Renal cortical epithelial cell (primary cell): ENCODE results near the gene PLCH1. TPM values are rescaled to one million over a fixed set of nuclear protein-coding genes. Genes with fewer than 3 reads are reported as not detected.

Experiments used
- DNase-seq: peaks from one replicate; pipeline ENCODE4 v3.0.0-alpha.2; 2011; ENCODE audit warnings: low read depth
- total RNA-seq: library from RNA; depleted of rRNA; stranded (reverse); fragments of >200 nt; gene quantifications from 2 replicates; pipeline ENCODE4 v1.2.3, GENCODE V29; 2014

The PLCH1 gene
- total RNA-seq, 1 donor from 2014 or later = 2.8 TPM

DNA sequence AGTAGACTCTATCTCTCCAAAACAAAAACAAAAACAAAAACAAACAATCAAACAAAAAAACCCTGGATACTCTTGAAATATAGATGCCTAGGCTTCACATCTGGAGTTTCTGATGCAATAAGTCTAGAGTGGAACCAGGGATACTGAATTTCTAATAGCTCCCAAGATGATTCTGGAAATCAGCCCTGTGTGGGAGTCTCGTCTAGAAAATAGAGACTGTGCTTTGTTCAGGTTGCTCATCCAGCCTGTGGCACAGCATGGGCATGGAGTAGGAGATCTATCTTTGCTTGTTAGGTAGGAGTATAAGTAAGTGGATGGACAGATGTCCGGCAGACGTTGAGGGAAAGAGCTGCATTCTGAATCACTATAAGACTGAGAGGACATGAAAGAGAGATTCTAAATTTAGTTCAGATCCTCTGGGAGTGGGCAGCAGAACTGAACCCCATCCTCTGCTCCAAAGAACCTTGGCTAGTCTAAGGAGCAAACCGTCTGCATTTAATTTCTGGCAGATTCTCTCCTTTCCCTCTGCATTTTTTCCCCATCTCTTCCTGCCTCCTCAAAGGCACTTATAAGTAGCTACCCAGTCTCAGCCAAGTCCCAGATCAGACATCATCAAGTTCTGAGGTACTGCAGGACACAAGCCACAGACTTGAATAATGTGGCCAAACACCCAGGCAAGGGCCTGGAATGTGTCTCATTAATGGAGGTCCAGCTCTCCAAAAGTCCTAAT, 358.8 kb downstream of the PLCH1 start:
- no peak for DNase-seq

GRCh38 chr3:155382396-155383042, 362.4 kb downstream of the PLCH1 start:
- peak; percentile 57 for DNase-seq

DNA sequence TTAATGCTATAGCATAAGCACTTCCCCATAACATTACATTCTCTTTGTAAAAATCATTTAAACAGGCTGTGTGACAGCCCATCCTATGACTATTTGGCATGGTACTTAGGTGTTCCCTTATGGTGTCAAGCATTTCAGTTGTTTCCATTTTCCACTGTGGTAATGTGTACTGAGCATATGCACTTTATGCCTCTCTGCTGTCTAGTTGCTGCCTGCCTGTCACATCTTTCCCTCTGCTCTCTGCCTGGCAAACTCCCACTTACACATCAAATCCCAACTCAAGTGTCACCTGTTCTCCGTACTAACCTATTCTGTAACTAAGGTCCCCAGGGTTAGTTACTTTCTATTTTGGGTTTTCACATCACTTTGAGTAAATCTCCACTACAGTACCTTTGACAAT, 367.0 kb downstream of the PLCH1 start:
- DNase-seq = no peak

GRCh38 chr3:155377071-155377470, 367.8 kb downstream of the PLCH1 start:
- no peak for DNase-seq

GRCh38 chr3:155372281-155372680, 372.6 kb downstream of the PLCH1 start:
- DNase-seq = no peak

GRCh38 chr3:155370764-155371503, 373.9 kb downstream of the PLCH1 start:
- DNase-seq = no peak

DNA sequence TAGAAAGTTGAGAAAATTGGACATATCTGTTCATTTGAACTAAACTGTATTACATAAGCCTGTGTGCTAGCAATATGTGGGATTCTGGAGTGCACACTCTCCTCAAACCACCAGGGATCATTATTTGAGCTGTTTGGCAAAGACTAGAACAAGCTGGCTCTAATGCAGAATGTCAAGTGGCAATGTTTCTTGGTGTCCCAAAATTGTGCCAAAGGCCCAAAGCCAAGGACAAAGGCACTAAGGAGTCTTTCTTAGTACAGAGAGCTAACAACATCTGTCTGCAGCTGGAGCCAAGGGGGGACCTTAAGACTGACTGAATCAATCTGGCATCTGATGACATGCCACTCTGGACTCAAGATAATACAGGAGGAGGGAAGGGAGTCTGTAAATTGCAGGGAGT, 374.7 kb downstream of the PLCH1 start:
- DNase-seq = no peak

DNA sequence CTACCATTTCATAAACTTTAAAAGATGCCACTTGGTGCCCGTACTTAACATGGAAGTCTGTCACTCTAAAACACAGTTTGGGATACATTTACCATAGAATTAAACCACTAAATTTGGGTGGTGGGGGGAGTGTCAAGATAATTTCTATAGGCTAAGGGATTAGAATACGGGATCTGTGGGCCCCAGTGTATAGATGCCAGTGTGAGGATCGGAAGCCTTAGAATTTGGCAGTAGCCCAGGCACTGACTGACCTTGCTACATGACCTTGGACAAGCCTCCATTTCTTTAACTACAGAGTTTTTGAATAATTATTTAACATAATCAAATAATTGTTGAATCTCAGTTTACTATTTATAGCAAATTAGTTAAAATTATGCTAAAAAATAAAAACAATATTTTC, 375.1 kb downstream of the PLCH1 start:
- no peak for DNase-seq

DNA sequence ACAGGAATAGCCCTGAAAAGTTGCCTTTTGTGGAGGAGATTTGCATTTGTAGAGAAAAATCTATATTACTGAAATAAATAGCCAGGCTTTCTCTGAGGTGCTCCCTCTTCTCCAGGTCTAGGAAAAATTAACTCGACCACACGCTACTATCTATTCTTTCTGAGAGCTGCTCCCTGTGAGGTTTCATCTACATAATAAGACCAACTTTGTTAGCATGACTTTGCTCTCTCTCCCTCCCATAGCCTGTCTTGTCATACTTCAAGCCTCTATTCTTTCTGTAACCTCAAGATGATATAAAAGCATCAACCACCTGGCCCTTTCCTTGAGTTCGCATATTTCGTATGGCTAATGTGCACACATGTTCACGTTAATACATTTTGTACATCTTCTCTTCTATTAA, 375.6 kb downstream of the PLCH1 start:
- DNase-seq = no peak

DNA sequence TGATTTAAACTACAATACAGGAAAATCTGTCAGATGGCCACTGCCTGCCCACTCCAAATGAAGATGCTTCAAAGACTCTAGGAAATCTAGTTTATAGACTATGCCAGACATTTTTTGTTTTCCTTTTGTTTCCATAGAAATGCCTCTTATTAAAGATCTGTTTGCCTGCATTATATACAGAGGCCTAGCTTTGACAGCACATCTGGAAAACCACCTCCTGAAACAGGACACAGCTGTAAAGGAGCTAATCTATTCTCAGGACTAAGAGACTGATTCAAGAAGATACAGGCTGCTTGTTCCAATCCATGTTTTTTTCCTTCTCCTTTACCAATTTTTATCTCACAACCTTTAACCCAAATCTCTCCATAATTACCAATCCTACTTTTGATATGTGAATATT, 376.1 kb downstream of the PLCH1 start:
- DNase-seq = no peak

- DNase-seq = no peak
Observed at GRCh38 chr3:155367506-155367905, 377.4 kb downstream of the PLCH1 start.

DNA sequence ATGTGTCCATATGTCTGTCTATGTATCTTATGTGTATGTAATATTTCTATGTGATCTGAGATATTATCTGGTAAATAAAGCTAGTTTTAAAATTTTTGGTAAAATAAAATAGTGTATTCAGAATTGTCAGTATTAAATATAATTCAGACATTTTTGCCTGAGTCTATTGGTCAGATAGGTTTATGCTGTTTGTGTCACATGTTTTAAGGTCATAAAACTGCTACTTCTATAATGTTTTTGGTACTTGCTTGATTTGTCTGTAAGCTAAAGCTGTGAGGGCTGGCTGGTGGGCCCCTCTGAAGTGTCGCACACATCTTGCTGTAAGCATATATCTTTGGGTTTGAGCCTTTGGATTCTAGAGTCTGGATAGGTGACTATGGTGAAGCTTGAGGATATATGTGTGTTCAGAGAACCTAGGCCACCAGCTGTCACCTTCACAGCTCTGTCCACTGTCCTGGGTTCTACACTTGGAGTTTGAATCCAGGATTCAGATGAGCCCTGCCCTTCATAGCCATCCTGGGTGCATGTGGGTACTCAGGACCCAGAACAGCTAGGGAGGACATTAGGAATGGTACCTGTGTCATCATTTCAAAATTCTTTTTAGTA, 379.6 kb downstream of the PLCH1 start:
- DNase-seq = no peak

- DNase-seq = no peak
Observed at GRCh38 chr3:155364492-155364891, 380.4 kb downstream of the PLCH1 start.

DNA sequence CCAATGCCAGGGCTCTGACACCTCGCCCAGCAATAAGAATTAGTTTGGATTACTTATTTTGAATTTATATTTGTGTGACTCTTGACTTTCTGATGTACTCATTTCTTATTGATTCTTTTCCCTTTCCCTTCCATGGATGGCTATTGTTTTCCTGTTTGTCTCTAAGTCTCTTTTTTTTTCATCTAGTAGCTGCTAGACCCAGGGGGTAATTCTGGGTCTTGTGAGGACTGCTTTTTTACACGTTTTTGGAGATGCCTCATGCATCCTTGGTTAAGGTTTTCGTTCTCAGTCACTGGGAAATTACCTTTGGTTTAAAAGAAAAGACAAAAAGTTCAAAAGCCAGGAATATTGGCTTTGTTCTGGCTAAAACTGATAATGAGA, 381.2 kb downstream of the PLCH1 start:
- DNase-seq = no peak

- no peak for DNase-seq
Observed at GRCh38 chr3:155362808-155363689, 381.8 kb downstream of the PLCH1 start.

DNA sequence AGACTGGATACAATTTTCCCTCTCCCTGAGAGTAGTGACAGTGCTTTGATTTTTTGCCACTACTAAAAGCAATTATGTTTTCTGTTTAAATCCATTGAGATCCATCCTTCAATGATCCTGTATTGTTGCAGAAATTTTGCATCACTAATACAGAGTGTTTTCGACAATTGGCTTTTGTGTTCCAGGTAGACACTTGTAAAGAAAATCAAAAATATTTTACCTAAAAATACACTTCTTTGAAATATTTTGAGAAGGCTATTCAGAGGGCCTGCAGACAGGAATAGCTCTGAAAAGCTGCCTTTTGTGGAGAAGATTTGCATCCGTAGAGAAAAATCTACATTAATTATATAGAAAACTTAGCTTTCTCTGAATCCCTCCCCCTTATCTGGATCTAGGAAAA, 384.6 kb downstream of the PLCH1 start:
- no peak for DNase-seq

DNA sequence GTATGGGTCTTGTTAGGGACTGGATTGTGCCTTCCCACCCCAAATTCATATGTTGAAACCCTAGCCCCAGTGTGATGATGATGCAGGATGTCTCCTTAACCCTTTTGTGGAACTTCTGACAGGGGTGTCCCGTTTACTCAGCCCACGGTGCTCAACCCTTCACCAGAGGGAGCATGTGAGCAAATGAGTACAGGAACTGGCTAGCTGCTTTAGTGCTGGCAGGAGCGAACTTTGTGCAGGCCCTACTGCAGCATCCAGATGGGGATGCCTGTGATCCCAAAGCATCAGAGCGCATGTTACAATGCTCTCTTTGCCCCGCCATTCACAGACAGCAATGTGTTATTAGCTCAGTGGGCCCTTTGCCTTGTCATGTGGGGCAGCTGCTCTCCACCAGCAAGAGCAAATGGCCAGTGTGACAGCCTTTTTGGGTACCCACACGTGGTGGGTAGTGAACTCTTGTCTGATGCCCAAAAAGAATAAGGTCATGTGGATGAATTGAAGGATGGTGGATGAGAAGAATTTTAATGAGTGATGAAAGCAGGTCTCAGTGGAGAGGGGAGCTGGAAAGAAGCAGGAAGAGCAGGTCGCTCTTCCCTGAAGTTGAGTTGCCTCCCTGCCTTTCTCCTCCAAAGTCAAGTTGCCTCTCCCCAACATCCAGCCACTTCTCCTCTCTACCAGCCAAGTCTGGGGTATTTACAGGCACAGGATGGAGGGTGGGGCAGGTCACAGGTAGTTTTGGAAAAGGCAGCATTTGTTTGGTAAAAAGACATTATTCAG, 388.1 kb downstream of the PLCH1 start:
- DNase-seq = no peak

- DNase-seq = no peak
Observed at GRCh38 chr3:155354658-155355057, 390.2 kb downstream of the PLCH1 start.

GRCh38 chr3:155352900-155353490, 391.9 kb downstream of the PLCH1 start:
- DNase-seq = peak; percentile 64

GRCh38 chr3:155350571-155350970, 394.3 kb downstream of the PLCH1 start:
- DNase-seq = no peak
